Measurements from ENCODE around the gene KLHL29.

KLHL29 gene

GRCh38 chr2:23491591-23492336 lies 106.8 kb downstream of the KLHL29 start:
- Histone ChIP-seq H3K9me3 (ENCODE audit: insufficient read depth, low read depth, low read length) (no peaks in the 10 kb centered on the region), H3K9me2 (replicated peaks; ENCODE audit: low read depth, low read length) (no peaks in the 10 kb centered on the region), H3K36me3 (ENCODE audit: insufficient read depth, low read length) (no peaks in the 10 kb centered on the region)

GRCh38 chr2:23492337-23492675 lies 107.3 kb downstream of the KLHL29 start:
- H2AFZ ChIP-seq (ENCODE audit: low read length) = no peak overlapping the region
- no peak overlapping the region for H3K9ac ChIP-seq (ENCODE audit: low read depth, low read length, poor library complexity, severe bottlenecking)
- H3K36me3 ChIP-seq (ENCODE audit: insufficient read depth, low read length) = no peaks in the 10 kb centered on the region
- no peaks in the 10 kb centered on the region for H3F3A ChIP-seq (ENCODE audit: low read depth)
- H3K79me2 ChIP-seq (ENCODE audit: insufficient read depth, low read length) = no peaks in the 10 kb centered on the region
- TF ChIP-seq EZH2phosphoT487 (IDR thresholded peaks at IDR 0.05; ENCODE audit: borderline replicate concordance) (no peak), CTCF (conservative IDR thresholded peaks at IDR 0.05; ENCODE audit: low read length) (no peak)
- H3K9me2 ChIP-seq (replicated peaks; ENCODE audit: low read depth, low read length) = no peaks in the 10 kb centered on the region
- H3K4me2 ChIP-seq (ENCODE audit: low read depth, low read length, poor library complexity, severe bottlenecking) = no peak overlapping the region
- H3K4me3 ChIP-seq (ENCODE audit: low read length, poor library complexity, severe bottlenecking) = no peak overlapping the region
- H4K20me1 ChIP-seq (ENCODE audit: insufficient read depth, low read length, poor library complexity, severe bottlenecking) = no peaks in the 10 kb centered on the region
- no peaks in the 10 kb centered on the region for H3K27me3 ChIP-seq (ENCODE audit: insufficient read depth, low read length, poor library complexity, severe bottlenecking)
- peaks cover 12% of the 10 kb centered on the region for H3K4me1 ChIP-seq (ENCODE audit: insufficient read depth, low read length, poor library complexity, severe bottlenecking)
- no peaks in the 10 kb centered on the region for H3K9me3 ChIP-seq (ENCODE audit: insufficient read depth, low read depth, low read length)

More at GRCh38 chr2:23491591-23492336, 106.8 kb downstream of the KLHL29 start:
- no peak overlapping the region for H3K4me3 ChIP-seq (ENCODE audit: low read length, poor library complexity, severe bottlenecking)
- H3K4me2 ChIP-seq (ENCODE audit: low read depth, low read length, poor library complexity, severe bottlenecking) = no peak overlapping the region
- H3F3A ChIP-seq (ENCODE audit: low read depth) = no peaks in the 10 kb centered on the region
- H2AFZ ChIP-seq (ENCODE audit: low read length) = no peak overlapping the region
- no peaks in the 10 kb centered on the region for H3K27me3 ChIP-seq (ENCODE audit: insufficient read depth, low read length, poor library complexity, severe bottlenecking)
- H4K20me1 ChIP-seq (ENCODE audit: insufficient read depth, low read length, poor library complexity, severe bottlenecking) = no peaks in the 10 kb centered on the region
- no peak overlapping the region for H3K9ac ChIP-seq (ENCODE audit: low read depth, low read length, poor library complexity, severe bottlenecking)
- H3K79me2 ChIP-seq (ENCODE audit: insufficient read depth, low read length) = no peaks in the 10 kb centered on the region
- no peak for TF ChIP-seq CTCF (conservative IDR thresholded peaks at IDR 0.05; ENCODE audit: low read length)
- no peak for TF ChIP-seq EZH2phosphoT487 (IDR thresholded peaks at IDR 0.05; ENCODE audit: borderline replicate concordance)
- H3K4me1 ChIP-seq (ENCODE audit: insufficient read depth, low read length, poor library complexity, severe bottlenecking) = peaks cover 7% of the 10 kb centered on the region

- no peaks in the 10 kb centered on the region for H3K27me3 ChIP-seq (ENCODE audit: insufficient read depth, low read length, poor library complexity, severe bottlenecking)
- no peak overlapping the region for H3K9ac ChIP-seq (ENCODE audit: low read depth, low read length, poor library complexity, severe bottlenecking)
- H3K79me2 ChIP-seq (ENCODE audit: insufficient read depth, low read length) = no peaks in the 10 kb centered on the region
- no peak overlapping the region for H3K4me2 ChIP-seq (ENCODE audit: low read depth, low read length, poor library complexity, severe bottlenecking)
- H3K9me3 ChIP-seq (ENCODE audit: insufficient read depth, low read depth, low read length) = no peaks in the 10 kb centered on the region
- peaks cover 14% of the 10 kb centered on the region for H3K4me1 ChIP-seq (ENCODE audit: insufficient read depth, low read length, poor library complexity, severe bottlenecking)
- H3K4me3 ChIP-seq (ENCODE audit: low read length, poor library complexity, severe bottlenecking) = no peak overlapping the region
- H3F3A ChIP-seq (ENCODE audit: low read depth) = no peaks in the 10 kb centered on the region
- H4K20me1 ChIP-seq (ENCODE audit: insufficient read depth, low read length, poor library complexity, severe bottlenecking) = no peaks in the 10 kb centered on the region
- TF ChIP-seq EZH2phosphoT487 (IDR thresholded peaks at IDR 0.05; ENCODE audit: borderline replicate concordance) (no peak), CTCF (conservative IDR thresholded peaks at IDR 0.05; ENCODE audit: low read length) (no peak)
- no peaks in the 10 kb centered on the region for H3K36me3 ChIP-seq (ENCODE audit: insufficient read depth, low read length)
- H3K9me2 ChIP-seq (replicated peaks; ENCODE audit: low read depth, low read length) = no peaks in the 10 kb centered on the region
- H2AFZ ChIP-seq (ENCODE audit: low read length) = no peak overlapping the region
Measured at GRCh38 chr2:23492921-23493320, 107.9 kb downstream of the KLHL29 start.

Measured in Loucy (cell line).